ENCODE results near the gene CARD14.

Gene CARD14

GRCh38 chr17:80209765-80210164 lies 39.9 kb downstream of the CARD14 start:
- DNase-seq (ENCODE audit: low spot score) = no peak
- H3K27ac ChIP-seq = no peak overlapping the region
- POLR2A ChIA-PET (ENCODE audit: low non-redundant PET) = no interaction called here
- no peak for TF ChIP-seq CTCF (conservative IDR thresholded peaks at IDR 0.05; ENCODE audit: low read depth)
- CTCF ChIA-PET = no interaction called here

- no peak for TF ChIP-seq CTCF (conservative IDR thresholded peaks at IDR 0.05; ENCODE audit: low read depth)
- POLR2A ChIA-PET (ENCODE audit: low non-redundant PET) = no interaction called here
- DNase-seq (ENCODE audit: low spot score) = no peak
- H3K27ac ChIP-seq = no peak overlapping the region
- CTCF ChIA-PET = no interaction called here
Observed at GRCh38 chr17:80210348-80211108, 40.7 kb downstream of the CARD14 start.

GRCh38 chr17:80212109-80212508 lies 42.3 kb downstream of the CARD14 start:
- no peak for DNase-seq (ENCODE audit: low spot score)
- ChIA-PET POLR2A (ENCODE audit: low non-redundant PET) (no interaction called here), CTCF (interaction anchor here (1.3 kb wide), 1 partner anchor 17 kb away, joined by 3 read pairs; no protein-coding TSS in a partner anchor)
- no peak for TF ChIP-seq CTCF (conservative IDR thresholded peaks at IDR 0.05; ENCODE audit: low read depth)
- 0 out of 2 replicates have a peak overlapping the region, but pooled peaks have one; percentile 0 for H3K27ac ChIP-seq

GRCh38 chr17:80212511-80212910 lies 42.7 kb downstream of the CARD14 start:
- H3K27ac ChIP-seq = 0 out of 2 replicates have a peak overlapping the region, but pooled peaks have one; percentile 0
- POLR2A ChIA-PET (ENCODE audit: low non-redundant PET) = interaction anchor here (0.6 kb wide), 1 partner anchor 28 kb away, joined by 4 read pairs; no protein-coding TSS in a partner anchor
- DNase-seq (ENCODE audit: low spot score) = no peak
- CTCF ChIA-PET = interaction anchor here (1.3 kb wide), 1 partner anchor 17 kb away, joined by 3 read pairs; no protein-coding TSS in a partner anchor
- TF ChIP-seq CTCF (conservative IDR thresholded peaks at IDR 0.05; ENCODE audit: low read depth) = no peak

GRCh38 chr17:80212962-80213642 lies 43.3 kb downstream of the CARD14 start:
- H3K27ac ChIP-seq = peak overlapping the region; percentile 9; the same call in 1 of the 2 replicates
- no peak for TF ChIP-seq CTCF (conservative IDR thresholded peaks at IDR 0.05; ENCODE audit: low read depth)
- no peak for DNase-seq (ENCODE audit: low spot score)
- POLR2A ChIA-PET (ENCODE audit: low non-redundant PET) = interaction anchor here (0.6 kb wide), 1 partner anchor 27 kb away, joined by 4 read pairs; no protein-coding TSS in a partner anchor
- CTCF ChIA-PET = interaction anchor here (1.3 kb wide), 1 partner anchor 18 kb away, joined by 3 read pairs; no protein-coding TSS in a partner anchor

- ChIA-PET CTCF (no interaction called here), POLR2A (ENCODE audit: low non-redundant PET) (no interaction called here)
- peak overlapping the region; percentile 9; the same call in 1 of the 2 replicates for H3K27ac ChIP-seq
- no peak for TF ChIP-seq CTCF (conservative IDR thresholded peaks at IDR 0.05; ENCODE audit: low read depth)
- no peak for DNase-seq (ENCODE audit: low spot score)
Observed at GRCh38 chr17:80213643-80213975, 43.8 kb downstream of the CARD14 start.

All from RWPE1 (cell line).